GM21737 (cell line): ENCODE data around the gene CFAP300.

Source experiments
- ATAC-seq: cut with Tn5 transposase; IDR thresholded peaks from one replicate; pipeline ENCODE4 v1.9.1; 2021; ENCODE audit warnings: mild to moderate bottlenecking, moderate library complexity; ENCODE audit not compliant: unreplicated experiment

The CFAP300 gene

GRCh38 chr11:102119997-102120396 is 72.8 kb downstream of the CFAP300 start:
- no peak for ATAC-seq

GRCh38 chr11:102120437-102120973 is 73.3 kb downstream of the CFAP300 start:
- no peak for ATAC-seq

- no peak for ATAC-seq
Measured at GRCh38 chr11:102121329-102121728, 74.1 kb downstream of the CFAP300 start.
